Activated T-helper 1 cell treated with anti-CD3 and anti-CD28 coated beads, Interleukin-12 subunit alpha, Interleukin-12 subunit beta, Interleukin-2, Interleukin-4 antibody, amounts not matched to agents 30 ng/mL and 10 ng/mL and 1 ng/mL, durations not matched to agents 14 hours and 24 hours and 36 hours (primary cell): ENCODE data around the gene FBXL20. TPM values are rescaled to one million over a fixed set of nuclear protein-coding genes. Genes with fewer than 3 reads are reported as not detected.
"Not testable (repeated sequence)": the region's sequence is repeated elsewhere in the genome, so short reads cannot be mapped to it uniquely, and the experiment has no call there.

Experiments
- DNase-seq: peaks from one replicate; pipeline ENCODE4 v3.0.0; 2021; ENCODE audit warnings: low spot score
- H3K27ac Mint-ChIP-seq: one replicate; pipeline ENCODE4 v1.8.0; 2021; ENCODE audit warnings: mild to moderate bottlenecking, mixed read lengths
- H3K27me3 Mint-ChIP-seq: one replicate; pipeline ENCODE4 v1.8.0; 2022; ENCODE audit warnings: mild to moderate bottlenecking, moderate library complexity, mixed read lengths; ENCODE audit not compliant: insufficient read depth
- H3K36me3 Mint-ChIP-seq: one replicate; pipeline ENCODE4 v1.8.0; 2021; ENCODE audit warnings: low read depth, mixed read lengths
- H3K4me1 Mint-ChIP-seq: one replicate; pipeline ENCODE4 v1.8.0; 2021; ENCODE audit warnings: low read depth, mixed read lengths
- H3K4me3 Mint-ChIP-seq: one replicate; pipeline ENCODE4 v1.8.0; 2021; ENCODE audit warnings: mild to moderate bottlenecking, moderate library complexity, mixed read lengths
- H3K9me3 Mint-ChIP-seq: one replicate; pipeline ENCODE4 v1.8.0; 2021; ENCODE audit warnings: mixed read lengths
- intact Hi-C: fragments of 100-400 bp; cut with micrococcal nuclease; formaldehyde crosslinking; loops from one replicate; pipeline ENCODE4 v1.15.1; 2024
- total RNA-seq: library from RNA; stranded (reverse); gene quantifications from 2 replicates; pipeline ENCODE4 v1.2.3, GENCODE V29; 2022

Gene FBXL20
- total RNA-seq, 1 donor from 2014 or later: 20.1 TPM

DNA sequence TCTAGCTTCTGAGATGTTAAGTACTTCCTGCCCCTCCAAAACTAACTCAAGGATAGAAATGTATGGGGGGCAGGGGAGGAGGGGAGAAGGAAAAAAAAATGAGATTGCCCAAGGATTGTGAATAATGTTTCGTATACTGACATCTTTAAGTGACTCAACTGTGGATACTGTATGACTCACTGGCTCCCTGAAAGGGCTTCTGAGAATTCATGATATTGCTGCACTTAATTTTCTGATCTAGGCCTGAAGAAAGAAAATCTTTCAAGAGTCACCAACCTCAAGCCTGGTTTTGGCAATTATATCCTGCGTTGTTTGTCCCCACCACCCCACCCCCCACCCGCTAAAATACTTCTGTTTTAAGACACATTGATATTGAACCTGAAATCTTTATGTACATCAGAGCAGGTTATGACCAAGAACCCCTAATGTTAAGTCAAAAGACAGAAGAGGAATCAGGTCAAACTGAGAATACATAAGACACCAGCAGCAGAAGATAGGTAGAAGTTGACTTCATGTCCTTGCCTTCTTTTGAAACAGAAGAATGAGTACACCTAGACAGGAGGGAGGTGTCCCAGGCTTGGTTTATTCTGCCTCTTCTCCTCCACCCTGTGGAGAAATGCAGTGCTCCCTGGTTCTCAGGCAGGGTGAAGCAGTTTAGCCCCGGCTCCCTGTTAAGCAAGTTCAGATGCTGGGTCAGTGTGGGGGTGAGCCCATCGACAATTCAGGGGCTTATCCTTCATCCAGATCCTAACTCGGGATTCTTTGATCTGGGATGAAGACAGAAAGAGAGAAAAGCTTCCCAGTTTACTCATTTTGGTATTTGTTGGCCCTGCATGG lies 3.3 kb upstream of the FBXL20 start:
- no peak for DNase-seq
- Mint-ChIP-seq H3K9me3 (no peaks in the 10 kb centered on the region), H3K27ac (peak overlapping the region; percentile 82), H3K27me3 (no peaks in the 10 kb centered on the region), H3K4me1 (peaks cover 40% of the 10 kb centered on the region), H3K4me3 (peak overlapping the region; percentile 63), H3K36me3 (peaks cover 24% of the 10 kb centered on the region)
- intact Hi-C loops: loop anchor here (5.0 to 10.0 kb wide), 5 partner anchors 197 to 702 kb away; partner anchors contain the start of genes LASP1 and PSMB3

DNA sequence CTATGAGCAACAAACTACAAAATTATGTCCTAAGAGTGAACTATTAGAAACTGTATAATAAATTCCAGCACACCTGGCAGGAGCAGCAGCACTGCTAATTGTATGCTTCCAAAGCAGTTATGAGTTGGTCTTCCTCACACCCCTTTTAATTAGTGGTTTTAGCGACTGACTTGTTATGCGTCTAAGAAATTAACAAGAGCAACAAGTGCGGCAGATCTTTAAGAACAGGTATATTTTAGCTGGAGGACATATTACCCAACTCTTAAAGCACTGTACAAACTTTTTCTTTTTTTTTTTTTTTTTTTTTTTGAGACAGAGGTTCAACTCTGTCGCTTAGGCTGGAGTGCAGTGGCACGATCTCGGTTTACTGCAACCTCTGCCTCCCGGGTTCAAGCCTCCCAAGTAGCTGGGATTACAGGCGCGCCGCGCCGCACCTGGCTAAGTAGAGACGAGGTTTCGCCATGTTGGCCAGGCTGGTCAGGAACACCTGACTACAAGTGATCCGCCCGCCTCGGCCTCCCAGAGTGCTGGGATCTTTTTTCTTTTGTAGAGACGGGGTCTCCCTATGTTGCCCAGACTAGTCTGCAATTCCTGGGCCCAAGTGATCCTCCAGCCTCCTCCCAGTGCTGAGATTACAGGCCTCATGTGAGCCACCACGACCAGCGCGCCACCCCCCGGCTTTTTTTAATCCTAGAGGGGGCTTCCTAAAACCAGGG lies 1.6 kb upstream of the FBXL20 start:
- H3K4me3 Mint-ChIP-seq: peak overlapping the region; percentile 94
- H3K4me1 Mint-ChIP-seq: peaks cover 40% of the 10 kb centered on the region
- intact Hi-C loops: loop anchor here (1.0 to 10.0 kb wide), 6 partner anchors 58 to 701 kb away; partner anchors contain the start of genes CDK12, LASP1 and PSMB3
- H3K27me3 Mint-ChIP-seq: no peaks in the 10 kb centered on the region
- H3K9me3 Mint-ChIP-seq: no peaks in the 10 kb centered on the region
- DNase-seq: no peak
- peak overlapping the region; percentile 83 for H3K27ac Mint-ChIP-seq
- H3K36me3 Mint-ChIP-seq: peaks cover 9% of the 10 kb centered on the region

DNA sequence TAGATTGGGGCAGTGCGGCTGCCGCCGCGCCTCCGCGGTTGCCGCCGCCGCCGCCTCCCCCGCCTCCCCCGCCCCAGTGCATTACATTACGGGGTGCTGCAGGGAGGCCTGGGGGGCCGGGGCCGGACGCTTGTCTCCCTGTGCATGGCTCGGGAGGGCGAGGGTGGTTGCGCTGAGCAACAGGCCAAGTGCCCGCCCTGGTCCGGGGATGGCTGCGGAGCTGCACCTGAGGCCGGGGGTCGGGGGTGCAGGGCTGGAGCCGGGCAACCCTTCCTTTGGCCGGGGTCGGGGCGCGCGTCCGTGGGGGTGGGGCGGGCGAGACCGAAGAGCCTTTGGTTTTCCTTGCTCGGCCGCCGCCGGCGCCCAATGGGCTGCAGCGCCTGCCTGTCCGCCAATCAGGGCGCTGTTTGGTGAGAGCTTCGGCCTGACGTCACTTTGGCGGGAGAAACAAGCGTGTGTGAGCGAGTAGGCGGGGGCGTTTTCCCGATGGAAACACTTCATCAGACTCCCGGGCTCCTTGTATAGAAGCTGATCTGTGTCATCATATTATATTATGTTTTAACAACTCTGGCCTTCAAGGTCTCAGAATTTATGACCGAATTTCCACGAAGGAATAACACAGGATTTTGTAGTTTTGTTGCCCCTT lies 941 bp upstream of the FBXL20 start:
- Mint-ChIP-seq H3K4me3 (peak overlapping the region; percentile 94), H3K9me3 (no peaks in the 10 kb centered on the region), H3K27me3 (no peaks in the 10 kb centered on the region), H3K4me1 (peaks cover 40% of the 10 kb centered on the region), H3K27ac (peak overlapping the region; percentile 98), H3K36me3 (peaks cover 4% of the 10 kb centered on the region)
- DNase-seq: peak; percentile 83
- intact Hi-C loops: loop anchor here (1.0 to 10.0 kb wide), 6 partner anchors 59 to 700 kb away; partner anchors contain the start of genes CDK12, LASP1 and PSMB3

DNA sequence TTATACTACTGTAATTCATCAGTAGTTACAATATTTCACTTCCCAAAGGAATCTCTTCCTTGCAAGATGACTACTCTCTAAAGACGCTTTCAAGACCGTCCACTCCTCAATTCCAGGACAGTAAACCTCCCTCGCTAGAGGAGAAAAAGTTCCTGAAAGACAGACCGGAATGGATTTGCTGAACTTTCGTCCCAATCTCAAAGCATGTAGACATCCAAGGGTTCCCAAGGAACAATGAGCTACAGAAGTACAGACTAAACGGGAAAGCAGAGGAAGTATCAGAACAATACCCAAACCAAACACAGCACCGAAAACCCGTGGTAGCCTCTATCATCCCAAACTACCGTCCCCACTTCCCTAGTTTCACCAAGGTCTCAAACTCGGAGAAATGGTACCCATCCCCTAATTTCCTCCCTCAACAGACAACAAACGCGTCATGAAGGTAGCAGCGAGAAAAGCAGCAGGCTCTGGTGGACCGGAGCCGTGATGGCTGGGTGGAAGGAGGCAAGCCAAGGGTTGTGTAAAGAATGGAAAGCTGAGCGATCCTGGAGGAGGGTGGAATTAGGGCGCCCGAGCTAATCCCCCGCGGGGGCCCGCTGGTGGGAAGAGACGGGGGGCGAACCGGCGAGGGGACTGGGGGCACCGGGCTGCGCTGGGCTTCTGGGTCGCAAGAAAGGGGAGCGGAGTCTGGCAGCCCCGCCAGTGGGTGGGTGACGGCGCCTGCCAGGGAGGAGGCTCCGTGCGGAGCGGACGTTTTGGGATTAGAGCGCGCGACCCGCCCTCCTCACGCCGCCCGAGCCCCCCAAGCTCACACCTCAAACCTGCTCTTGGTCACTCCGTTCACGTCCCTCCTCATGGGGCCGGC lies 647 bp downstream of the FBXL20 start:
- Mint-ChIP-seq H3K9me3 (no peaks in the 10 kb centered on the region), H3K4me1 (peaks cover 38% of the 10 kb centered on the region), H3K36me3 (peaks cover 2% of the 10 kb centered on the region), H3K27ac (peak overlapping the region; percentile 82), H3K27me3 (no peaks in the 10 kb centered on the region), H3K4me3 (peak overlapping the region; percentile 94)
- intact Hi-C loops: loop anchor here (1.0 to 10.0 kb wide), 6 partner anchors 51 to 698 kb away; partner anchors contain the start of genes LASP1, MED1 and PSMB3
- no peak for DNase-seq

DNA sequence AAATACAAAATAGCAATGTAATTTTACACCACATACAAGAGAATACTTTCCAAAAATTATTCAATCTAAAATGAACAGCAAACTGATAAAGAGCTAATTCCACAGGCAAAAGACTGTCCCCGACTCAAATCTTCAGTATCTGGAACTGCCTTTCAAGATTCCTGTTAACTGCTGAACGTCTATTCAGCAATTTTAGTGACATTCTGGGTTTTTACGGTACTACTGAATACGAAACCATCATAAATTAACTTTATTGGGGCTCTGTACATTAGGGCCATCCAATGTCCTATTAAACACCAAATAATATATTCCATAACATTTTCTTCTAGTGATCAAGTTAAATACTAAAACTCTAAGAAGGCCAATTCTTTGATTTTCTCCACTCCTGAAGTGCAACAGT lies 1.6 kb downstream of the FBXL20 start:
- Mint-ChIP-seq H3K27ac (no peak overlapping the region), H3K27me3 (no peaks in the 10 kb centered on the region), H3K4me1 (peaks cover 28% of the 10 kb centered on the region), H3K9me3 (no peaks in the 10 kb centered on the region), H3K36me3 (peaks cover 2% of the 10 kb centered on the region), H3K4me3 (peak overlapping the region; percentile 94)
- intact Hi-C loops: loop anchor here (5.0 to 10.0 kb wide), 5 partner anchors 192 to 698 kb away; partner anchors contain the start of genes LASP1 and PSMB3
- no peak for DNase-seq

DNA sequence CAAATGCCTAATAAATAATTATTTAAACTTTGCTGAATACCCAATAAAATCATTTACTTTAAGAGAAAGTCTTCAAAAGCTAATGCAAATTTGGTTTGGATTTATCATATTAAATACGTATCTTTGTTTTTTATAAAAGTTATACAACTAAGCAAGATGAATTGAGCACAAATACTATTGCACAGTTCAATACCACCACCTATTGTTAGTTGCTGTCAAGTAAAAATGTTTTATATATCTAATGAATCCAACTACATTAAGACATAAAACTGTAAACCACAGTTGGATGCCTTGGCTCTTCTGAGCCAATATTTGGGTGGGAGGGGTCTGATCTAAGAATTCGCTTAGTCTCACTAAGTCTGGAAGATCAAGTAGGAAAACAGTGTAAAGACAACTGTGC lies 7.7 kb downstream of the FBXL20 start:
- intact Hi-C loops: no loop called here
- Mint-ChIP-seq H3K4me1 (no peaks in the 10 kb centered on the region), H3K9me3 (no peaks in the 10 kb centered on the region), H3K27ac (no peak overlapping the region), H3K36me3 (no peaks in the 10 kb centered on the region), H3K27me3 (no peaks in the 10 kb centered on the region), H3K4me3 (no peak overlapping the region)
- no peak for DNase-seq

DNA sequence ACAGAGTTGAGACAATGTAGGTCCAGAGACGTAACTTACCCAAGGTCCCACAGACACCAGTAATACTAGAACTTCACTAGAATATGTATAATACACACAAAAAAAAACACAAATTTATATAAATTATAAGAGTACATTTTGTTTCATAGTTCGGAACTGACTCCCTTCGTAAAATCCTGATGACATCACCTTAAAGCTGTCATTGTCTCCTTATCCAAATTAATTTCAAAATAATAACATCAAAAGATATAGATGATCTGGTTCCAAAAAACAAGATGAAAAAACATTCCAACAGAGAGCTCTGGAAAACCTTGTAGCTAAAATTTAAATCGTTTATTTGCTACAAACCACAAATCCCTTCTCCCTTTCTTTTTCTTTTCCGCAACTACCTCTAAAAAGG lies 10.0 kb downstream of the FBXL20 start:
- Mint-ChIP-seq H3K36me3 (no peaks in the 10 kb centered on the region), H3K4me3 (no peak overlapping the region), H3K27ac (no peak overlapping the region), H3K27me3 (no peaks in the 10 kb centered on the region), H3K4me1 (no peaks in the 10 kb centered on the region), H3K9me3 (no peaks in the 10 kb centered on the region)
- intact Hi-C loops: no loop called here
- no peak for DNase-seq

DNA sequence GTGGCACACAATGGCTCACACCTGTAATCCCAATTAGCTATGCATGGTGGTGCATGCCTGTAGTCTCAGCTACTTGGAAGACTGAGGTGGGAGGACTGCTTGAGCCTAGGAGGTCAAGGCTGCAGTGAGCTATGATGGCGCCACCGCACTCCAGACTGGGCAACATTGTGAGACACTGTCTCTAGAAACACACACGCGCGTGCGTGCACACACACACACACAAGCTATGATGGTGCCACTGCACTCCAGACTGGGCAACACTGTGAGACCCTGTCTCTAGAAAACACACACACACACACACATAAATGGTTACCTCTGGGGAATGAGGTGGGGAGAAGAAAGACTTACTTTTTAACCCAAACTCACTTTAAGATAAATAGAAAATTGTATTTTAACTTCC lies 16.4 kb downstream of the FBXL20 start:
- no peak overlapping the region for H3K27ac Mint-ChIP-seq
- H3K27me3 Mint-ChIP-seq: no peaks in the 10 kb centered on the region
- no peak overlapping the region for H3K4me3 Mint-ChIP-seq
- intact Hi-C loops: no loop called here
- no peaks in the 10 kb centered on the region for H3K36me3 Mint-ChIP-seq
- no peaks in the 10 kb centered on the region for H3K9me3 Mint-ChIP-seq
- no peaks in the 10 kb centered on the region for H3K4me1 Mint-ChIP-seq
- no peak for DNase-seq

DNA sequence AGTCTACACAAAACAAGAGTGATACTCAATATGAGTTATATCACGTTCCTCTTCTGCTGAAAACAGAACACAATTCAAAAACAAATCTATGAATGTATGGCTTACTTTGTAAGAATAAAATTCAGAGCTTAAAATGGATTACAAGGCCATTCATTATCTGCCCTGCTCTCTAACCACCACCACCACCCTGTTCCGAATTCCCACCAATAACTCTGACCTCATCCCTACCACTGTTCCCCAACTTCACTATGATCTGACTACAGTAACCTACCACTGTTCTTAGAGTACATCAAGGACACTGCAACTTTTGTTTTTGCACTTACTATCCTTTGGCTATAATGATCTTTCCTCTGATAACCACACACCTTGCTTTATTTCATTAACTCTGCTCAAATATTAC lies 21.3 kb downstream of the FBXL20 start:
- Mint-ChIP-seq H3K36me3 (no peaks in the 10 kb centered on the region), H3K9me3 (no peaks in the 10 kb centered on the region), H3K27ac (no peak overlapping the region), H3K27me3 (no peaks in the 10 kb centered on the region), H3K4me3 (no peak overlapping the region), H3K4me1 (peaks cover 7% of the 10 kb centered on the region)
- intact Hi-C loops: no loop called here
- no peak for DNase-seq

DNA sequence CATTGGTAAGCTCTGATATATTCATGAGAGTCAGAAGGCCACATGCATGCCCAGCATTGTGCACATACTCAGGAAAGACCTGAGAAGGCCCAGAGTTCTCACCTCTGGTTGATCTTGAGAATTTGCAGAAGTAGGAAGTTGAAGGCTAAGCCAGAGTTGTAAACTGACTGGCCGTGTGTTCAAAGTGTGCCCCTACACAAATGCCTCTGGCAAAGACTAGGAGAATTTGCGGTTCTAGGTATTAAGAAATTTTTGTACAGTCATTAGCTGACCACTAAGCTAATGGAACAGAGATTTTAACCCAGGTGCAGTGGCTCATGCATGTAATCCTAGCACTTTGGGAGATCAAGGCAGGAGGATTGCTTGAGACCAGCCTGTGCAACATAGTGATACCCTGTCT lies 25.0 kb downstream of the FBXL20 start:
- no peak for DNase-seq
- peaks cover 7% of the 10 kb centered on the region for H3K4me1 Mint-ChIP-seq
- H3K27me3 Mint-ChIP-seq: no peaks in the 10 kb centered on the region
- no peaks in the 10 kb centered on the region for H3K9me3 Mint-ChIP-seq
- intact Hi-C loops: no loop called here
- H3K4me3 Mint-ChIP-seq: no peak overlapping the region
- H3K36me3 Mint-ChIP-seq: no peaks in the 10 kb centered on the region
- no peak overlapping the region for H3K27ac Mint-ChIP-seq

DNA sequence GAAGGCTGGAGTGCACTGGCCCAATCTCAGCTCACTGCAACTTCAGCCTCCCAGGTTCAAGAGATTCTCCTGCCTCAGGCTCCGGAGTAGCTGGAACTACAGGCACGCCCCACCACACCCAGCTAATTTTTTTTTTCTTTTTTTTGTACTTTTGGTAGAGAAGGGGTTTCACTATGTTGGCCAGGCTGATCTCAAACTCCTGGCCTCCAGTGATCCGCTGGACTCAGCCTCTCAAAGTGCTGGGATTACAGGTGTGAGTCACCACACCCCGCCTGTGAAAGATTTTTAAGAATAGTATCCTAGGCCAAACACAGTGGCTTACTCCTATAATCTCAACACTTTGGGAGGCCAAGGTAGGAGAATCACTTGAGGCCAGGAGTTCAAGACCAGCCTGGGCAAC lies 33.6 kb downstream of the FBXL20 start:
- DNase-seq, H3K36me3 Mint-ChIP-seq, H3K9me3 Mint-ChIP-seq, H3K27me3 Mint-ChIP-seq, H3K4me3 Mint-ChIP-seq, H3K27ac Mint-ChIP-seq, H3K4me1 Mint-ChIP-seq, intact Hi-C loops: not testable (repeated sequence)

DNA sequence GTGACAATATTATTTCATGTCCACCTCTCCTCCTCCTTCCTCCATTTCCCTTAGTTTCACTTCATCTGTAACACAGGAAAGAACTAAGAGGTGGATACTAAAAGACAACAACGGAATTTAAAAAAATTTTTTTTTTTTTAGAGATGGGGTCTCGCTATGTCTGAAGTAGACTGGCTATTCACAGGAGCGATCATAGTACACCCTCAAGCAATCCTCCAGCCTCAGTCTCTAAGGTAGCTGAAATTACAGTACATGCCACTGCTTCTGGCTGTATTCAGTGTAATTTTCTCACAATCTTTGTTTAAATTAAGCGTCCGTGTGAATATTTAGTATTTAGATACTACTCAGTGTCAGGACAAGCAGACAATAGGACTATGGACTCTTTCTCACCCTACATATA lies 35.6 kb downstream of the FBXL20 start:
- Mint-ChIP-seq H3K36me3 (no peaks in the 10 kb centered on the region), H3K4me1 (no peaks in the 10 kb centered on the region), H3K4me3 (no peak overlapping the region), H3K27me3 (no peaks in the 10 kb centered on the region), H3K27ac (no peak overlapping the region), H3K9me3 (no peaks in the 10 kb centered on the region)
- intact Hi-C loops: no loop called here
- no peak for DNase-seq
